ENCODE results near the gene HNRNPA1.
"Not testable (repeated sequence)": the region's sequence is repeated elsewhere in the genome, so short reads cannot be mapped to it uniquely, and the experiment has no call there.

HNRNPA1 gene

GRCh38 chr12:54284070-54284780 lies 3.7 kb downstream of the HNRNPA1 start:
- TF ChIP-seq CSRNP3 (CRISPR knock-in tag; IDR thresholded peaks at IDR 0.05): peak; percentile 47; the same call in 1 of the 2 replicates
- not testable (repeated sequence) for ATAC-seq

GRCh38 chr12:54285150-54286041 lies 4.9 kb downstream of the HNRNPA1 start:
- no peak for ATAC-seq
- no peak for TF ChIP-seq ARNTL (CRISPR knock-in tag; IDR thresholded peaks at IDR 0.05; ENCODE audit: borderline replicate concordance, low read depth)
- TF ChIP-seq ZNF565 (CRISPR knock-in tag; conservative IDR thresholded peaks at IDR 0.05; ENCODE audit: low read depth): no peak
- TF ChIP-seq ZC3H10 (CRISPR knock-in tag; IDR thresholded peaks at IDR 0.05): 0 out of 2 replicates have a peak, but pooled peaks have one; percentile 7
- peak; percentile 48; the same call in 1 of the 2 replicates for TF ChIP-seq CSRNP3 (CRISPR knock-in tag; IDR thresholded peaks at IDR 0.05)

- peak; percentile 53 for TF ChIP-seq CSRNP3 (CRISPR knock-in tag; IDR thresholded peaks at IDR 0.05)
- TF ChIP-seq CREB5 (CRISPR knock-in tag; IDR thresholded peaks at IDR 0.05; ENCODE audit: low read depth): no peak
- TF ChIP-seq ZNF70 (CRISPR knock-in tag; IDR thresholded peaks at IDR 0.05): 0 out of 2 replicates have a peak, but pooled peaks have one; percentile 16
- TF ChIP-seq ZFP30 (CRISPR knock-in tag; IDR thresholded peaks at IDR 0.05): 0 out of 2 replicates have a peak, but pooled peaks have one; percentile 20
- TF ChIP-seq ZNF8 (CRISPR knock-in tag; IDR thresholded peaks at IDR 0.05): no peak
- peak; percentile 37; the same call in 1 of the 2 replicates for TF ChIP-seq PATZ1 (CRISPR knock-in tag; IDR thresholded peaks at IDR 0.05; ENCODE audit: borderline replicate concordance)
- no peak for TF ChIP-seq CSDC2 (CRISPR knock-in tag; IDR thresholded peaks at IDR 0.05)
- no peak for TF ChIP-seq TOX (CRISPR knock-in tag; IDR thresholded peaks at IDR 0.05; ENCODE audit: borderline replicate concordance)
Measured at GRCh38 chr12:54286042-54287030, 5.8 kb downstream of the HNRNPA1 start.

GRCh38 chr12:54287261-54288157 lies 7.0 kb downstream of the HNRNPA1 start:
- peak; percentile 2; the same call in 2 of the 3 replicates for ATAC-seq
- no peak; the same call in 1 of the 2 replicates for TF ChIP-seq TCF4 (CRISPR knock-in tag; IDR thresholded peaks at IDR 0.05; ENCODE audit: borderline replicate concordance)
- TF ChIP-seq CREB5 (CRISPR knock-in tag; IDR thresholded peaks at IDR 0.05; ENCODE audit: low read depth): peak; percentile 10; the same call in 1 of the 2 replicates
- TF ChIP-seq PATZ1 (CRISPR knock-in tag; IDR thresholded peaks at IDR 0.05; ENCODE audit: borderline replicate concordance): no peak; the same call in none of the 2 replicates
- TF ChIP-seq ESRRG (CRISPR knock-in tag; IDR thresholded peaks at IDR 0.05): no peak
- no peak; the same call in 1 of the 2 replicates for TF ChIP-seq ZFP30 (CRISPR knock-in tag; IDR thresholded peaks at IDR 0.05)
- TF ChIP-seq CSRNP3 (CRISPR knock-in tag; IDR thresholded peaks at IDR 0.05): no peak; the same call in 1 of the 2 replicates
- peak; percentile 3; the same call in 1 of the 2 replicates for TF ChIP-seq ZC3H10 (CRISPR knock-in tag; IDR thresholded peaks at IDR 0.05)
- no peak for TF ChIP-seq ZFP3 (CRISPR knock-in tag; IDR thresholded peaks at IDR 0.05)
- no peak for TF ChIP-seq ZNF8 (CRISPR knock-in tag; IDR thresholded peaks at IDR 0.05)

More at GRCh38 chr12:54286042-54287030, 5.8 kb downstream of the HNRNPA1 start:
- ATAC-seq: no peak

Measured in SK-N-SH treated with all-trans-retinoic acid at 6 μM for 48 hours (cell line).